Vagina (tissue), 2 donors: ENCODE data around the gene PDZD7. TPM values are rescaled to one million over a fixed set of nuclear protein-coding genes. Genes with fewer than 3 reads are reported as not detected.

Experiments
- DNase-seq, 2 donors: peaks; one replicate each; pipeline ENCODE4 v3.0.0-alpha.2; 2017; ENCODE audit errors: extremely low spot score in 2 of 2
- H3K27ac ChIP-seq: fragments of 200-600 bp; sonication (generic); one replicate; pipeline ENCODE4 v1.5.1; 2019
- H3K27me3 ChIP-seq: fragments of 200-600 bp; sonication (generic); one replicate; pipeline ENCODE4 v1.5.1; 2019
- H3K36me3 ChIP-seq, 2 donors: fragments of 200-600 bp; sonication (generic); one replicate each; pipeline ENCODE4 v1.5.1; 2017 to 2019
- H3K4me1 ChIP-seq: fragments of 200-600 bp; sonication (generic); one replicate; pipeline ENCODE4 v1.5.1; 2019
- H3K4me3 ChIP-seq, 2 donors: fragments of 200-600 bp; sonication (generic); 1 replicate in 1 of 2; 2 replicates in 1 of 2; pipeline ENCODE4 v1.5.1; 2016 to 2019
- H3K9me3 ChIP-seq: fragments of 200-600 bp; sonication (generic); one replicate; pipeline ENCODE4 v1.5.1; 2019
- CTCF ChIP-seq, 3 experiments: fragments of 450-650 bp in 2 of 3; fragments of 200-600 bp in 1 of 3; sonication (generic) in 1 of 3; IDR thresholded peaks; one replicate each; pipeline ENCODE4 v1.5.1; 2017 to 2019; ENCODE audit warnings: antibody characterized with exemption in 3 of 3, mild to moderate bottlenecking in 2 of 3, moderate library complexity in 2 of 3
- POLR2A ChIP-seq, 2 donors: fragments of 450-650 bp; IDR thresholded peaks; one replicate each; pipeline ENCODE4 v1.6.1; 2017; ENCODE audit warnings: antibody characterized with exemption in 2 of 2, mild to moderate bottlenecking in 2 of 2, moderate library complexity in 2 of 2
- POLR2AphosphoS5 ChIP-seq, 2 donors: sonication (generic); formaldehyde crosslinking; IDR thresholded peaks; one replicate each; pipeline ENCODE4 v1.9.0; 2017; ENCODE audit warnings: antibody characterized with exemption in 2 of 2, mild to moderate bottlenecking in 2 of 2, low read depth in 1 of 2; ENCODE audit not compliant: insufficient read depth in 1 of 2
- intact Hi-C: fragments of 100-400 bp; cut with DNase I; formaldehyde crosslinking; loops from one replicate; pipeline ENCODE4 v1.15.1; 2023
- total RNA-seq: library from RNA; depleted of rRNA; stranded (reverse); fragments of >200 nt; gene quantifications from one replicate; pipeline ENCODE4 v1.2.3, GENCODE V29; 2016

The PDZD7 gene
- total RNA-seq, 1 donor from 2014 or later: 1.5 TPM

- intact Hi-C loops: no loop called here
- peaks cover 30% of the 10 kb centered on the region for H3K4me1 ChIP-seq
- no peak for DNase-seq
These were observed 46.9 kb downstream of the PDZD7 start for GRCh38 chr10:100983868-100984671.

GRCh38 chr10:100982916-100983830 is 47.8 kb downstream of the PDZD7 start:
- TF ChIP-seq POLR2A (IDR thresholded peaks at IDR 0.05) (no peak), CTCF (IDR thresholded peaks at IDR 0.05) (no peak), POLR2AphosphoS5 (IDR thresholded peaks at IDR 0.05; ENCODE audit: insufficient read depth in 1 of 2, low read depth in 1 of 2) (no peak)
- H3K4me1 ChIP-seq: peaks cover 21% of the 10 kb centered on the region
- H3K36me3 ChIP-seq: peaks cover 0 to 13% of the 10 kb centered on the region in 2 donors
- H3K27me3 ChIP-seq: no peaks in the 10 kb centered on the region
- H3K9me3 ChIP-seq: no peaks in the 10 kb centered on the region
- no peak overlapping the region for H3K4me3 ChIP-seq
- no peak overlapping the region for H3K27ac ChIP-seq
- DNase-seq: no peak
- intact Hi-C loops: no loop called here

More at GRCh38 chr10:100983868-100984671, 46.9 kb downstream of the PDZD7 start:
- Histone ChIP-seq H3K27me3 (no peaks in the 10 kb centered on the region), H3K36me3 (peaks cover 0 to 13% of the 10 kb centered on the region in 2 donors), H3K27ac (no peak overlapping the region), H3K9me3 (no peaks in the 10 kb centered on the region), H3K4me3 (no peak overlapping the region)
- TF ChIP-seq POLR2AphosphoS5 (IDR thresholded peaks at IDR 0.05; ENCODE audit: insufficient read depth in 1 of 2, low read depth in 1 of 2) (no peak), CTCF (IDR thresholded peaks at IDR 0.05) (no peak), POLR2A (IDR thresholded peaks at IDR 0.05) (no peak)

GRCh38 chr10:100981178-100981772 is 49.7 kb downstream of the PDZD7 start:
- no peak for TF ChIP-seq CTCF (IDR thresholded peaks at IDR 0.05)
- TF ChIP-seq POLR2A (IDR thresholded peaks at IDR 0.05): no peak
- no peak for TF ChIP-seq POLR2AphosphoS5 (IDR thresholded peaks at IDR 0.05; ENCODE audit: insufficient read depth in 1 of 2, low read depth in 1 of 2)
- intact Hi-C loops: no loop called here
- peaks cover 8% of the 10 kb centered on the region for H3K4me1 ChIP-seq
- H3K4me3 ChIP-seq: no peak overlapping the region
- no peak for DNase-seq
- peaks cover 0 to 13% of the 10 kb centered on the region in 2 donors for H3K36me3 ChIP-seq
- H3K9me3 ChIP-seq: no peaks in the 10 kb centered on the region
- H3K27ac ChIP-seq: no peak overlapping the region
- H3K27me3 ChIP-seq: no peaks in the 10 kb centered on the region

GRCh38 chr10:100980711-100981110 is 50.2 kb downstream of the PDZD7 start:
- Histone ChIP-seq H3K4me1 (peaks cover 2% of the 10 kb centered on the region), H3K9me3 (no peaks in the 10 kb centered on the region), H3K36me3 (peaks cover 0 to 11% of the 10 kb centered on the region in 2 donors), H3K27ac (no peak overlapping the region), H3K4me3 (no peak overlapping the region), H3K27me3 (no peaks in the 10 kb centered on the region)
- DNase-seq: peak; percentile 52 to 67
- TF ChIP-seq POLR2AphosphoS5 (IDR thresholded peaks at IDR 0.05; ENCODE audit: insufficient read depth in 1 of 2, low read depth in 1 of 2) (no peak), CTCF (IDR thresholded peaks at IDR 0.05) (no peak), POLR2A (IDR thresholded peaks at IDR 0.05) (no peak)
- intact Hi-C loops: no loop called here
